Aorta (tissue), 5 donors: ENCODE results near the gene DEUP1. TPM values are rescaled to one million over a fixed set of nuclear protein-coding genes. Genes with fewer than 3 reads are reported as not detected.

ENCODE experiments used
- ATAC-seq: fragments of 200-7000 bp; cut with Tn5 transposase; one replicate; pipeline ENCODE4 v1.9.1; 2022; ENCODE audit warnings: moderate library complexity; ENCODE audit not compliant: low FRiP score
- DNase-seq, 2 donors: peaks; one replicate each; pipeline ENCODE4 v3.0.0-alpha.2; 2020
- H3K27ac ChIP-seq, 2 donors: one replicate each; pipeline ENCODE4 v1.5.1; 2013; ENCODE audit warnings: low read length in 2 of 2, mild to moderate bottlenecking in 2 of 2, moderate library complexity in 2 of 2, control low read depth in 1 of 2, inconsistent platforms in 1 of 2, low read depth in 1 of 2
- H3K27me3 ChIP-seq, 2 donors: one replicate each; pipeline ENCODE4 v1.6.1; 2013; ENCODE audit warnings: control low read depth in 1 of 2, low read length in 1 of 2, mild to moderate bottlenecking in 1 of 2, moderate library complexity in 1 of 2; ENCODE audit not compliant: insufficient read depth in 2 of 2, control insufficient read depth in 1 of 2
- H3K36me3 ChIP-seq, 2 donors: one replicate each; pipeline ENCODE4 v1.6.1; 2013; ENCODE audit warnings: control low read depth in 1 of 2, low read length in 1 of 2, mild to moderate bottlenecking in 1 of 2; ENCODE audit not compliant: insufficient read depth in 2 of 2, control insufficient read depth in 1 of 2
- H3K4me1 ChIP-seq, 2 donors: one replicate each; pipeline ENCODE4 v1.6.1; 2013; ENCODE audit warnings: low read length in 2 of 2, control low read depth in 1 of 2, mild to moderate bottlenecking in 1 of 2, moderate library complexity in 1 of 2; ENCODE audit not compliant: insufficient read depth in 2 of 2, control insufficient read depth in 1 of 2
- H3K4me3 ChIP-seq, 2 donors: one replicate each; pipeline ENCODE4 v1.5.1; 2013; ENCODE audit warnings: low read length in 2 of 2, control low read depth in 1 of 2, mild to moderate bottlenecking in 1 of 2
- H3K9me3 ChIP-seq: one replicate; pipeline ENCODE4 v1.6.1; 2013; ENCODE audit warnings: mild to moderate bottlenecking, low read length; ENCODE audit not compliant: control insufficient read depth
- WGBS, 2 donors: extraction: QIAGEN DNeasy Blood & Tissue Kit; methylation state at CpG; one replicate each; pipeline ENCODE4 v1.1.7; 2013; 5-methylcytosine and 5-hydroxymethylcytosine counted together
- intact Hi-C, 2 donors: fragments of 100-400 bp; cut with DNase I; formaldehyde crosslinking; loops; one replicate each; pipeline versions ENCODE4 v1.14.2 to v1.15.0; 2022
- polyA plus RNA-seq, 2 donors: library from polyadenylated mRNA; stranded (reverse); fragments of 200-250 nt; gene quantifications; one replicate each; pipeline ENCODE4 v1.2.3, GENCODE V29; 2013
- total RNA-seq, 2 donors: library from RNA; stranded (reverse); fragmentation: NEBNext Ultra II Directional; extraction: Animal tissue kit (Norgen Biotek cat#: 25700); gene quantifications; one replicate each; pipeline ENCODE4 v1.2.1, GENCODE V29; 2021
- donor health status: healthy with polysubstance abuse.
- donor health status: Bipolar disorder and iron deficiency.
- donor health status: DM: no; HTN: no; CAD: no.
- donor health status: DM: no; HTN: no; CAD: no.
- donor health status: DM: yes; HTN: yes; CAD: no.

DEUP1 gene
- total and polyA plus RNA-seq, 4 donors = not detected

DNA sequence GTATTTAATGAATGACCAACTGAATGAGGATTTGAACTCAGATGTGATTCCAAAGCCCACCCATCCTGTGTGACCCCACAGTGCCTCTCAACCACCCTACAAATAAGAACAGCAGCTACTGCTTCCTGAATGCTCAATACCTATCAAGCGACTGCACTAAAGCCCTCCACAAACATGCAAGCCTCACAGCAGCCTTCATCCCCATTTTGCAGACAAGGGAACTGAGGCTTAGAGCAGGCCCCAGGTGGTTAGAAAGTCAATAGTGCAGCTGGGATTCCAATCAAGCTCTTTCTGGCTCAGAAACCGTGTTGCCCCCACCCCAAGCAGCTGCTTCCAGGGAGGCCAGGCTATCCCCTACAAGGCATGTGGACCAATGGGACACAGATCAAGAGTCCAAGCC is 155.4 kb downstream of the DEUP1 start:
- intact Hi-C loops = no loop called here
- Histone ChIP-seq H3K4me3 (no peak overlapping the region), H3K27me3 (no peaks in the 10 kb centered on the region), H3K4me1 (no peaks in the 10 kb centered on the region), H3K27ac (no peak overlapping the region), H3K9me3 (no peaks in the 10 kb centered on the region), H3K36me3 (no peaks in the 10 kb centered on the region)
- DNase-seq = no peak
- 92 to 94% methylated on average over 2 of the region's 2 CpGs for WGBS, 2 donors
- ATAC-seq = no peak

DNA sequence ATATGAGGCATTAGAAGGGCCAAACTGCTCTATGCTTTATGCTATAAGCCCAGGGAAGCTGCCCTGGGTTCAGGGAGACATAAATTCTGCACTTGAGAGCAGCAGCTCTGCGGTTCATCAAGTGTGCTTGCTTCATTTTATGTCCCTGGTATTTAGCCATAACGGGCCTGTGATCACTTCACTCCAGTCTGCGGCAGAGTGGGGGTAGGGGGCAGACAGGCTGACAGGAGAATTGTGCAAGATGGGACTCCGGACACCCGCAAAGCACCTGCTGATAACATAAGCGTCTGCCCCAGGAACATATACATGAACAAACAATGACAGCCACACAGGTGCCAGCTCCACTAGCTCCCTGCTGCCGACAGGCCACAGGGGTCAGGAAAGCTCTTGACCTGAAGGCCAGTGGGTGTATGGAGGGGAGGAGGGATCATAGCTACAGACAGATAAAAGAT is 156.5 kb downstream of the DEUP1 start:
- Histone ChIP-seq H3K4me3 (no peak overlapping the region), H3K27ac (no peak overlapping the region), H3K36me3 (no peaks in the 10 kb centered on the region), H3K4me1 (no peaks in the 10 kb centered on the region), H3K27me3 (no peaks in the 10 kb centered on the region), H3K9me3 (no peaks in the 10 kb centered on the region)
- DNase-seq (no peak), ATAC-seq (no peak)
- intact Hi-C loops = no loop called here
- 73 to 75% methylated on average over 7 of the region's 7 CpGs for WGBS, 2 donors

Other genes with a start within 250 kb of the DEUP1 start
- gene SLC36A4, start 132.8 kb upstream of the DEUP1 start, total RNA-seq = 10 to 100 TPM; 20.8 to 23.7 TPM
- gene SLC36A4, start 132.8 kb upstream of the DEUP1 start, polyA plus RNA-seq = 1 to 10 TPM; 4.4 to 5.3 TPM
- 10 to 100 TPM; 24.9 to 26.4 TPM for gene SMCO4, start 212.6 kb downstream of the DEUP1 start, total RNA-seq
- gene SMCO4, start 212.6 kb downstream of the DEUP1 start, polyA plus RNA-seq = 10 to 100 TPM; 16.1 to 41.4 TPM